Keratinocyte (primary cell): ENCODE results near the gene FRMD4B.

Experiments
- EZH2 ChIP-seq: IDR thresholded peaks from one replicate; pipeline ENCODE4 v1.6.1; 2012; ENCODE audit warnings: inconsistent platforms, mild to moderate bottlenecking, low read length, moderate library complexity
- TF ChIP-seq, protein P1 (sequence below), 3 experiments: IDR thresholded peaks in 1 of 3; conservative IDR thresholded peaks in 1 of 3; optimal IDR thresholded peaks in 1 of 3; 2 replicates in 2 of 3; 3 replicates in 1 of 3; pipeline versions ENCODE3 to v1.5.1; 2011; ENCODE audit warnings: low read length in 3 of 3, mild to moderate bottlenecking in 3 of 3, moderate library complexity in 2 of 3, control low read depth in 1 of 3, inconsistent platforms in 1 of 3; ENCODE audit not compliant: insufficient read depth in 2 of 3; ENCODE audit errors: extremely low read depth in 1 of 3

DNA sequence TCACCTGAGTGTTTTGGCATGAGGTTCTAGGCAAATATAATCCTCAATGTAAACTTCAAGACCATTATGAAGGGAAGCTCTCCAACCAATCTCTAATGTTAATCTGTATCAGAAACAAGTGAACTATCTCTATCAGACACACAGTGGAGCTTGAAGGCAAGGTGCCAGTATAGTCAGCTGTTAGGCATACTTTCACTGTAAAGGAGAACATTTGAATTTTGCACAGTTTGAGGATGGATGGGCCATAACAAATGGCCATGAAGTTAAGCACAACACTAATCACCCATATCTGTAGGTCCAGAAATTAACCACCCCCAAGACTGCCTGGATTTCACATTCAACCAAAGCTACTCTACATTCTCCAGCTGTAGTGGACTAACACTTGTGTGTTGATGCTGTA, 194.4 kb downstream of the FRMD4B start:
- TF ChIP-seq EZH2, result no peak
- TF ChIP-seq, protein P1, sequence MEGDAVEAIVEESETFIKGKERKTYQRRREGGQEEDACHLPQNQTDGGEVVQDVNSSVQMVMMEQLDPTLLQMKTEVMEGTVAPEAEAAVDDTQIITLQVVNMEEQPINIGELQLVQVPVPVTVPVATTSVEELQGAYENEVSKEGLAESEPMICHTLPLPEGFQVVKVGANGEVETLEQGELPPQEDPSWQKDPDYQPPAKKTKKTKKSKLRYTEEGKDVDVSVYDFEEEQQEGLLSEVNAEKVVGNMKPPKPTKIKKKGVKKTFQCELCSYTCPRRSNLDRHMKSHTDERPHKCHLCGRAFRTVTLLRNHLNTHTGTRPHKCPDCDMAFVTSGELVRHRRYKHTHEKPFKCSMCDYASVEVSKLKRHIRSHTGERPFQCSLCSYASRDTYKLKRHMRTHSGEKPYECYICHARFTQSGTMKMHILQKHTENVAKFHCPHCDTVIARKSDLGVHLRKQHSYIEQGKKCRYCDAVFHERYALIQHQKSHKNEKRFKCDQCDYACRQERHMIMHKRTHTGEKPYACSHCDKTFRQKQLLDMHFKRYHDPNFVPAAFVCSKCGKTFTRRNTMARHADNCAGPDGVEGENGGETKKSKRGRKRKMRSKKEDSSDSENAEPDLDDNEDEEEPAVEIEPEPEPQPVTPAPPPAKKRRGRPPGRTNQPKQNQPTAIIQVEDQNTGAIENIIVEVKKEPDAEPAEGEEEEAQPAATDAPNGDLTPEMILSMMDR (optimal IDR thresholded peaks at IDR 0.05 in 1 of 3, IDR thresholded peaks at IDR 0.05 in 1 of 3, conservative IDR thresholded peaks at IDR 0.05 in 1 of 3; ENCODE audit: extremely low read depth in 1 of 3, insufficient read depth in 2 of 3, low read length in 3 of 3), result no peak
